Occipital lobe (tissue), 2 donors: ENCODE data around the gene CNPY3. TPM values are rescaled to one million over a fixed set of nuclear protein-coding genes. Genes with fewer than 3 reads are reported as not detected.
"Not testable (repeated sequence)": the region's sequence is repeated elsewhere in the genome, so short reads cannot be mapped to it uniquely, and the experiment has no call there.

Experiments used
- DNase-seq: peaks from one replicate; lab custom pipeline; 2025; lab: John Stamatoyannopoulos, UW
- total RNA-seq: library from RNA; depleted of rRNA; stranded (reverse); fragments of >200 nt; gene quantifications from one replicate; pipeline ENCODE4 v1.2.3, GENCODE V29; 2014

Gene CNPY3
- 24.6 TPM for total RNA-seq

DNA sequence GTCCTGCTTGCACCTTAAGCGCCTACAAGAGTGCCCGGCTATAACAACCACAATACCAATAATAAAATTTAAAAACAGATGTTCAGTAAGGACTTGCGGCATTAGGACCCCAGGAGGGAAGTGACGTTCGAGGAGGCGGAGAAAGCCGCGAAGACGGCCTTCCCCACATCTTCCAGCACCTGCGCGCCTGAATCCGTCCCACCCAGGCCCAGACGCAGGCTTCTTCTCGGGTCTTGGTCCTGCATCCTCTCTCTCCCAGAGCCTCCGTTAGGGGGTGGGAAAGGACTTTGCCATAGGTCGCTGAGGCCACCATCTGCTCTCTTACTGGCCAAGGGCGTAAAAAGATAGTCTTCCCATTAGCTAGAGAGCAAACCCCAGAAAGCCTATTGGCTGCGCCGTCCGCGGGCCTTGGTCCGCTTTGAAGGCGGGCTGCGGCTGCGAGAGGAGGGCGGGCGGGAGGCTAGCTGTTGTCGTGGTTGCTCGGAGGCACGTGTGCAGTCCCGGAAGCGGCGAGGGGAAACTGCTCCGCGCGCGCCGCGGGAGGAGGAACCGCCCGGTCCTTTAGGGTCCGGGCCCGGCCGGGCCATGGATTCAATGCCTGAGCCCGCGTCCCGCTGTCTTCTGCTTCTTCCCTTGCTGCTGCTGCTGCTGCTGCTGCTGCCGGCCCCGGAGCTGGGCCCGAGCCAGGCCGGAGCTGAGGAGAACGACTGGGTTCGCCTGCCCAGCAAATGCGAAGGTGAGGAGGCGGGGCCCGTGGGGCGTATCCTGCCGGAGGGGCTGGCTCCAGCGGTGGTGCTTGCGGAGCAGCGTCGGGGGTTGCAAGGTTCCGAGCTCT, at the start of gene CNPY3:
CNPY3 (plus strand) TSS at position 495 of the 835 bp plus-strand sequence; CDS start at position 586, 91 bp downstream.
- peak; percentile 96 for DNase-seq

GRCh38 chr6:42880240-42880817, 49.0 kb upstream of the CNPY3 start:
- DNase-seq = not testable (repeated sequence)

- not testable (repeated sequence) for DNase-seq
Measured at GRCh38 chr6:42880871-42881270, 48.4 kb upstream of the CNPY3 start.

GRCh38 chr6:42885702-42886101, 43.6 kb upstream of the CNPY3 start:
- DNase-seq = no peak

GRCh38 chr6:42888201-42888600, 41.1 kb upstream of the CNPY3 start:
- not testable (repeated sequence) for DNase-seq

- DNase-seq = no peak
Measured at GRCh38 chr6:42889815-42890214, 39.5 kb upstream of the CNPY3 start.

GRCh38 chr6:42890311-42891198, 38.7 kb upstream of the CNPY3 start:
- DNase-seq = peak; percentile 95

- no peak for DNase-seq
Measured at GRCh38 chr6:42891199-42891722, 38.0 kb upstream of the CNPY3 start.

- not testable (repeated sequence) for DNase-seq
Measured at GRCh38 chr6:42894041-42894828, 35.0 kb upstream of the CNPY3 start.

DNA sequence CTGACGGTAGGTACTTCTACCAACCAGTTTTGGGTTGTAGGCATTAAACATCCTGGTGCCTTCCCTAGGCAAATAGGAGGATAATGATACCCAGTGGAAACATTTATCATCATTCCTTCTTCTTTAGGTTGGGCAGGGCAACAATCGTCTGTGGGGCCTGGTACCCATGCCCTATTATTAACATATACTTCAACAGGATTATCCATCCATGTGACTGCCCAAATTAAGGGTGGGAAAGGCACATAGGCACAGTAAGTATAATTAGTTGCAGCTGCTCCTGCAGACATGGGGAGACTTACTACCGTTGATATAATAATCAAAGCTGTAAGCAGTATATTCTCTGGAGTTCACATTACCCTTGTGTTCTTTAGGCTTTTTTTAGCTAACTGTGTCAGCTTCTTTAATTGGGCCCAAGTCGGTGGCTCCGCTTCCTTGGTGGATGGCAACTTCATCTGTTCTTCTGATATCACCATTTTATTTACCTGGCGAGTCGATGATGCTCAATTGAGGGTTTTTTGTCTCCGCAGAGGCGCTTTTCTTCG, 33.0 kb upstream of the CNPY3 start:
- no peak for DNase-seq

- peak; percentile 22 for DNase-seq
Measured at GRCh38 chr6:42898891-42899361, 30.4 kb upstream of the CNPY3 start.

GRCh38 chr6:42899871-42900270, 29.4 kb upstream of the CNPY3 start:
- DNase-seq = no peak

DNA sequence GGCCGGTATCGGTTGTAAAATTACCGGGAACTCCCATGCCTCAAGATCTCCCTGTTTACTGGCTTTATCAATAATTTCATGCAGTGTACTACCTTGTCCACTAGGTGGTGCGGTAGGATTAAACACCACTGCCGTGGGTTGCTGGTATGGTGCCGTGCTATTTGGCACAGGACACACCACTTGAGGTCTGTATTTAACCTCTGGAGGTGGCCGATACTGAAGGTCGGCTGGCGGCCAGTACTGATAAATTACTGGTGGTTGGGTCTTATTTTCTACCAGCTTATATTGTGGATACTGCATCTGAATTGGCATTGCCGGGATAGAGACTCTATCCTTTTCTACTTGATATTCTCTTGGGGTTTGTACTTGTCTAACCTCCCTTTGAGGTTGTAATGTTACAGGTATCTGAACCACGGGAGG, 27.7 kb upstream of the CNPY3 start:
- peak; percentile 56 for DNase-seq

DNA sequence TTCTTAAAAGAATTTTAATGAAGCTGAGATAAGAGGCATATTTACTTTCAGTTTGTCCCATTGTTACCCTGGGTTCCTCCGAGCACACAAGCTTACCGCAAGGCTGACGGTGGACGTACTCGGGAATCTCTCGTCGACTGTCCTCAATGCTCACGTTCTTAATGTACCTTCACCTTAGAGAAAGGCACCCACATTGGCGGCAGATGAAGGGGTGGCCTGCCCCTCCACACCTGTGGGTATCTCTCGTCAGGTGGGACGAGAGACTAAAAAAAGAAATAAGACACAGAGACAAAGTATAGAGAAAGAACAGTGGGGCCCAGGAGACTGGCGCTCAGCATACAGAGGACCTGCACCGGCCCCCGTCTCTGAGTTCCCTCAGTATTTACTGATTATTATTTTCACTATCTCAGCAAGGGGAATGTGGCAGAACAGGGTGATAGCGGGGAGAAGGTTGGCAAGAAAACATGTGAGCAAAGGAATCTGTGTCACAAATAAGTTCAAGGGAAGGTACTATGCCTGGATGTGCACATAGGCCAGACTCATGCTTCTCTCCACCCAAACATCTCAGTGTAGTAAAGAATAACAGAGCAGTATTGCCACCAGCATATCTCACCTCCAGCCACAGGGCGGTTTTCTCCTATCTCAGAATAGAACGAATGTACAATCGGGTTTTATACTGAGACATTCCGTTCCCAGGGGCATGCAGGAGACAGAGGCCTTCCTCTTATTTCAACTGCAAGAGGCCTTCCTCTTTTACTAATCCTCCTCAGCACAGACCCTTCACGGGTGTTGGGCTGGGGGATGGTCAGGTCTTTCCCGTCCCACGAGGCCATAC, 26.6 kb upstream of the CNPY3 start:
- DNase-seq = not testable (repeated sequence)

DNA sequence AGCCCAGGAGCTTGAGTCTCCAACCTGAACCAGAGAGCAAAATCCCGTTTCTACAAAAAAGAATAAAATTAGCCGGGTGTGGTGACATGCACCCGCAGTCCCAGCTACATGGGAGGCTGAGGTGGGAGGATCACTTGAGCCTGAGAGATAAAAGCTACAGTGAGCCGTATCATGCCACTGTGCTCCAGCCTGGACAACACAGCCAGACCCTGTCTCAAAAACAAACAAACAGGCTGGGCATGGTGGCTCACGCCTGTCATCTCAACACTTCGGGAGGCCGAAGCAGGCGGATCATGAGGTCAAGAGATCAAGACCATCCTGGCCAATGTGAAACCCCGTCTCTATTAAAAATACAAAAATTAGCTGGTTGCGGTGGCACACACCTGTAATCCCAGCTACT, 24.8 kb upstream of the CNPY3 start:
- DNase-seq = no peak

DNA sequence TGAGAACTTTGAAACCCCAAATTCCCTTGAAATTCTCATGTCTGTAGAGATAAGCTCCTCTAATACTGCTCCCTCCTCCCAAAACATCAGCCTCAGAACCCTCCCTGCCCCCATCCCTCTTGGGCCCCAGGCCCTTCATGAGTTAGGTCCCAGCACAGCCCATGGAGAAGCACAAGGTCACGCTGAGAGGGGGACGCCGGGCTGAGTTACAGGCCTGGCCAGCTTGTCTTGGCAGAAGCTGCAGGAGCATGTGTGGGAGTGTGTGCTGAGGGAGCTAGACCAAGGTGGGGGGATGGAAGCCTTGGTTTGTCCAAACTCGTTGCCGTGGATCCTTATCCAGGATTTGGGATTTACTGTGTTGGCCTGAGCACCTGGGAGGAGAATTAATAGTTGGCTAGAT, 21.9 kb upstream of the CNPY3 start:
- no peak for DNase-seq

- DNase-seq = no peak
Measured at GRCh38 chr6:42909835-42910234, 19.4 kb upstream of the CNPY3 start.

- DNase-seq = no peak
Measured at GRCh38 chr6:42911171-42912021, 17.9 kb upstream of the CNPY3 start.

DNA sequence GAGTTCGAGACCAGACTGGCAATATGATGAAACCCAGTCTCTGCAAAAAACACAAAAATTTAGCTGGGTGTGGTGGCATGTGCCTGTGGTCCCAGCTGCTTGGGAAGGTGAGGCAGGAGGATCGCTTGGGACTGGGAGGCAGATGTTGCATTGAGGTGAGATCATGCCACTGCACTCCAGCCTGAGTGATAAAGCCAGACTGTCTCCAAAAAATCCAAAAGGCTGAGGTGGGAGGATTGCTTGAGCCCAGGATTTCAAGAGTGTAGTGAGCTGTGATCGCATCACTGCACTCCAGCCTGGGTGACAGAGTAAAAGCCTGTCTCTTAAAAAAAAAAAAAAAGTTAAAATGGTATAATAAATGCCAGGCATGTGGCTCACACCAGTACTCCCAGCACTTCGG, 14.7 kb upstream of the CNPY3 start:
- no peak for DNase-seq
